ENCODE results near the gene TMEM11.

GRCh38 chr17:21168555-21168865 lies 45.5 kb downstream of the TMEM11 start:
- TF ChIP-seq CTCF (IDR thresholded peaks at IDR 0.05; ENCODE audit: insufficient read depth, low read depth, low read length) (no peak), EZH2 (IDR thresholded peaks at IDR 0.05; ENCODE audit: insufficient read depth, low read length) (no peak)
